ENCODE measurements around the gene TGIF2. TPM values are rescaled to one million over a fixed set of nuclear protein-coding genes. Genes with fewer than 3 reads are reported as not detected.
A peak's percentile ranks its signal among the peaks of the same experiment; 100 is the strongest.

TGIF2 gene
- 3.1 and 4.8 TPM in 2 replicates for total RNA-seq (ENCODE audit: low replicate concordance)

DNA sequence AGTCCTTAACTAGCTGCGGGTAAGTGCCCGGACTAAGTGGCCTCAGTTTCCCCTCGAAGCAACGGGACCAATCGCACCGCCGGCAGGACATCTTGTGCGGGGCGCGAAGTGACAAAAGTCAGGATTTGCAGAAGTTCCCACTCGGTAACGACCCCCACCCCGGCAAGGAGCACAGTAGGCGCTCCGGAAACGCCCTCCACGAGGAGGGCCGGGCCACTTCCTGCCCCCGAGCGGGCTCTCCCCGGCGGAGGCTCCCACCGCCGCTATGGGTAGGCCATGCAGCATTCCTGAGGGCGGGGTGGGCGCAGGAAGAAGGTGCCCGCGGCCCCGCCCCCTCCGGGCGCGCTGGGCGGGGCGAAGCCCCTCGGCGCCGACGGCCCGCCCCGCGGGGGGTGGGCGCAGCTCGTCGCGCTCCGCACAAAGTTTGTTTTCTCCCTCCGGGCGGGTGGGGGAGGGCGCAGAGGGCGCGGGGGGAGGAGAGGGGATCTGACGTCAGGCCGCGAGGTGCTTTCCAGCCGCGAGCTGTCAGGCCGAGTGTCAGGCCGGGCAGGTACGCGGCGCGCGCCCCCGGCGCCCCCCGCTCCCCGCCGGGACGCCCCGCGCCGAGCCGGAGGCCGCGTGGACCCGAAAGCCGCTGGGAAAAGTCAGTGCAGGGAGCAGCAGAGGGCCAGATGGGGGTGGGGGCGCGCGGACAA, at the start of gene TGIF2:
Gene TGIF2, plus strand, starts transcription at position 495 of the 695 bp plus-strand sequence. CDS start 5,178 bp downstream, outside the sequence.
- peak within 1 kb of the TSS; percentile 70 for H3K4me3 ChIP-seq (ENCODE audit: low read depth, low read length)
- no peak for TF ChIP-seq CTCF (IDR thresholded peaks at IDR 0.05; ENCODE audit: insufficient read depth, low read length)
- peak; percentile 53 for DNase-seq (ENCODE audit: low read depth)

- no peak overlapping the region for H3K4me3 ChIP-seq (ENCODE audit: low read depth, low read length)
- DNase-seq (ENCODE audit: low read depth), result no peak
- TF ChIP-seq CTCF (IDR thresholded peaks at IDR 0.05; ENCODE audit: insufficient read depth, low read length), result no peak
Measured at GRCh38 chr20:36525620-36526365, 47.6 kb upstream of the TGIF2 start.

DNA sequence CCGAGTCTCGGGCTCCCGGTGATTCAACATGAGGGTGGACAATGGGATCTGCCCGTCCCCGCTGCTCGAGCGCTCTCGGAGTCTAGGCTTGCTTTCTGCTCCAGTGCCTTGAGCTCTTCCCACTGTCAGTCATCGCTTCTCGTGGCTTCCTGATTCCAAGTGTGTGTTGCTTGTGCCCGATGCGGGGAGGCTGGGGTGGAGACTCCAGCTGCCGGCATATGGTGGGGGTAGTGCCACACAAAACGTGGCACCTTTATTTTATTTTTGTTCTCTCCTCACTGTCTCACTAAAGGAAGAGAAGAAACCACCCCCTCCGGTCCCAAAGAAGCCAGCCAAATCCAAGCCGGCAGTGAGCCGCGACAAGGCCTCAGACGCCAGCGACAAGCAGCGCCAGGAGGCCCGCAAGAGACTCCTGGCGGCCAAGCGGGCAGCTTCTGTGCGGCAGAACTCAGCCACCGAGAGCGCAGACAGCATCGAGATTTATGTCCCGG, 46.8 kb upstream of the TGIF2 start:
- no peak for DNase-seq (ENCODE audit: low read depth)

GRCh38 chr20:36527331-36528125, 45.9 kb upstream of the TGIF2 start:
- H3K4me3 ChIP-seq (ENCODE audit: low read depth, low read length), result no peak overlapping the region
- DNase-seq (ENCODE audit: low read depth), result no peak
- no peak for TF ChIP-seq CTCF (IDR thresholded peaks at IDR 0.05; ENCODE audit: insufficient read depth, low read length)

More for the DNA sequence above, 46.8 kb upstream of the TGIF2 start:
- no peak overlapping the region for H3K4me3 ChIP-seq (ENCODE audit: low read depth, low read length)
- no peak for TF ChIP-seq CTCF (IDR thresholded peaks at IDR 0.05; ENCODE audit: insufficient read depth, low read length)

- no peak for DNase-seq (ENCODE audit: low read depth)
- no peak overlapping the region for H3K4me3 ChIP-seq (ENCODE audit: low read depth, low read length)
- no peak for TF ChIP-seq CTCF (IDR thresholded peaks at IDR 0.05; ENCODE audit: insufficient read depth, low read length)
Measured at GRCh38 chr20:36528176-36528874, 45.1 kb upstream of the TGIF2 start.

- no peak for TF ChIP-seq CTCF (IDR thresholded peaks at IDR 0.05; ENCODE audit: insufficient read depth, low read length)
- no peak overlapping the region for H3K4me3 ChIP-seq (ENCODE audit: low read depth, low read length)
- DNase-seq (ENCODE audit: low read depth), result no peak
Measured at GRCh38 chr20:36528875-36529417, 44.5 kb upstream of the TGIF2 start.

All from fibroblast of the aortic adventitia (primary cell).